Astrocyte of the spinal cord (primary cell): ENCODE data around the gene FBLN2.

Source experiments
- DNase-seq: peaks from one replicate; pipeline ENCODE4 v3.0.0; 2011; ENCODE audit warnings: low read depth, low spot score
- H3K4me3 ChIP-seq: 2 replicates; pipeline ENCODE4 v1.5.1; 2011; ENCODE audit warnings: low read depth, mild to moderate bottlenecking, low read length, moderate library complexity
- CTCF ChIP-seq: IDR thresholded peaks from 2 replicates; pipeline ENCODE4 v1.5.1; 2012; ENCODE audit warnings: low read depth, mild to moderate bottlenecking, low read length, inconsistent platforms
- in situ Hi-C: cut with HindIII; loops from 2 replicates; pipeline ENCODE4 v1.10.0; 2017; ENCODE audit warnings: low sequenced_read_pairs

Gene FBLN2

GRCh38 chr3:13637953-13638352 is 89.0 kb downstream of the FBLN2 start:
- in situ Hi-C loops: no loop called here
- TF ChIP-seq CTCF: no peak
- DNase-seq: no peak
- no peak overlapping the region for H3K4me3 ChIP-seq

DNA sequence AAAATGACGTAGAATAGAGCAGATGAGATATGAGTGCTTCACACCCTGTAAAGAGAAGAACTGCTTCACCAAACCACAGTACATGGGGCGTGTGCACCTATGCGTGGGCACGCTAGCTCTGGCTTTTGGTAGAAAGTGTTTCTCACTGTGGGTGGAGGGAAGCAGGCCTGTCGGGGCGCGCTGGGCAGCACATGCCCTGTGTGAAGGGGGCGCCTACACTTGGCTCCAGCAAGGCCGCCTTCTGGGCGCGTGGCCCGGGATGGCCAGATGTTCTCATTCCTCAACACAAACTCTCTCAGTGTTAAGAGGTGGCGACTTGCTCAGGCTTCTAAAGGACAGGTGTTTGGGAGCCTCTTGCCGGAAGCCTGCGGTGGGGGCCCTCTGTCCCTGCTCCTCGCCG is 90.0 kb downstream of the FBLN2 start:
- H3K4me3 ChIP-seq: no peak overlapping the region
- no peak for TF ChIP-seq CTCF
- DNase-seq: no peak
- in situ Hi-C loops: no loop called here

DNA sequence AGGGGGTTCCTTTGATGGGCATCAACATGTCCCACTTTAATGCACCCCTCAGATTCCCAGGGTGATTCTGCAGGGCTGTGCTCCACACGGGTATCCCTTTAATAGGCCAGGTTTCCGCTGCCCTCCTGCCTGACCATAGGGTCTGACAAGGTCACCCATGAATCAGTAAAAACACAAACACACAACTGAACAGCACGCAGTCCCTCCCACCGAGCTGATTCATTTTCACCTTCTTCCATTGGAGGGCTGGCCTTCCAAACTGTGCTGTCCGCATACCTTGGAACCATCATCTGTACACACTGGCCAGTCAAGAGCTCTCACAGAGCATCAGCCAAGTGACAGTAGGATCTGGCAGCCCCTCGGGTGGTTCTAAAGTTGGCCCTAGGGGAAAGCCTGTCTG is 93.7 kb downstream of the FBLN2 start:
- TF ChIP-seq CTCF: no peak
- in situ Hi-C loops: no loop called here

DNA sequence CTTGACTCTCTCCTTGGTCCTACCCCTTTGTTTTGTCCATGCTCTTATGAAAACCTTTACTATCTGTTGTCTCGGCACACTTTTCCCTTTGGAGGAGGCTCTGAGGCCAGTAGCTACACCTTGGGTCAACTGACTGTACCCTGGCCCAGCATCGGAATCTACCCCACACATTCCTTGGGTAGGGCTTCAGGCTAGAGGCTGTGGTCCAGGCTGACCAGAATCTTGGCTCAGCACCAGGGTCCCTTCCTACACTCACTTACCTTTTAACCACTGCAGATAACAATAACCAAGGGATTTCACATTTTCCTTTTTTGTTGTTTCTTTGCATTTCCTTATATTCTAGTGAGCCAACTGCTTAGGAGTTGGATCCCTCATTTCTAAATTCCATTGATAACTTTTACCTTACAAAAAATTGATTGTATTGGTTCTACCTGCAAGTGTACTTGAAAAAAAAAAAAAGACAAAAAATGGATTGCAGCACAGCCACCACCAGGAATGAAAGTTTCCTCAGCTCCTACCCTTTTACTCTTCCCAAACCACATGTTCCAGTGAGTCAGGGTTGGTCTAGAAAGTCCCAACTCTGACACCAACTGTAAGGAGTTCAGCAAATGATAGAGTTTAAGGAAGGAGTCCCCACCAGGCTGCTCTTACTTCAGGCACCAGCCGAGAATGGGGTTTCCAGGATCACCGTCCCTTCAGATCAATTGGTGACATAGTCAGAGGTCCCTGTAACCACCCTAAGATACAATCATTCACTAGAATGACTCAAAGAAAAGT is 95.6 kb downstream of the FBLN2 start:
- in situ Hi-C loops: no loop called here
- TF ChIP-seq CTCF: no peak
- no peak overlapping the region for H3K4me3 ChIP-seq
- peak; percentile 32 for DNase-seq

More for the DNA sequence above, 93.7 kb downstream of the FBLN2 start:
- DNase-seq: peak; percentile 20
- H3K4me3 ChIP-seq: no peak overlapping the region

DNA sequence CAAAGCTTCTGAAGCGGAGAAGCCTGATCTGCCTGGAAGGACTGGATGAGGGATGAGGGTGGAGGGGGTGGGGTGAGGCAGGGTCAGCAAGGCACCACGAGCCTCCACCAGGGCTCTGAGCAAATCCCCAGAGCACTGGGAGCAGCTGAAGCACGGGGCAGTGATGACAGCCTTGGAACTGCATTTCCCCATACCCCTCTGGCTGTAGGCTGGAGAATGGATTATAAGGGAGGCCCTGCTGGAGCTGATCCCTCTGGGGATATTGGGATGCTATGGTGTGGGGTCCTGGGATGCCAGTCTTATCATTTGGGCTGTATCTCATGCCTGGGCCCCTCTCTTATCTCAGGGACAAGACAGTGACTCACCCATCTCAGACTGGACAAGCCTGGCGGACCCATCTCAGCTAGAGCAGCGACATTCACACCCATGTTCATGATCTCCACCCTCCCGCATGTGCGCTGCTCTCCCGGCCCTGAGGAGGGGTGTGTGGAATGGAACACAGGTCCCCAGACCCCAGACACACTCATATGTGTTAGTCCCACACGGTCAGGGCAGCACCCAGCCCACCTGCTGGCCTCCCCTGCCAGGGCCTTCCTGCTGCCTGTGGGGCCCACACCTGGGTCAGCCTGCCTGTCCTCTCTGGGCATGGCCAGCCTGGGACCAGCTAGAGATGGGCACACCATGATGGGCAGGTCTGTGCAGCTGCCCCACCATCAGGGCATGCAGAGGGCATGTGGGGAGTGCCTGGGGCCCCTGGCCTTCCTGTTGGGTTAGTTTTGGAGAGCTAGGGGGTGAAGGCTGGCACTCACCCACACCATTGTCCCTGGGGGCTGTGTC is 97.1 kb downstream of the FBLN2 start:
- TF ChIP-seq CTCF: no peak
- no peak for DNase-seq
- in situ Hi-C loops: no loop called here
- H3K4me3 ChIP-seq: no peak overlapping the region

- DNase-seq: peak; percentile 10
- TF ChIP-seq CTCF: no peak
- in situ Hi-C loops: no loop called here
- H3K4me3 ChIP-seq: no peak overlapping the region
Observed at GRCh38 chr3:13647298-13648059, 98.6 kb downstream of the FBLN2 start.
